Breast epithelium (tissue), 3 donors: ENCODE measurements around the gene ACOXL.

Experiments
- CTCF ChIP-seq, 3 donors: fragments of 450-650 bp; IDR thresholded peaks; one replicate each; pipeline ENCODE4 v1.5.1; 2016 to 2017; ENCODE audit warnings: antibody characterized with exemption in 3 of 3, mild to moderate bottlenecking in 3 of 3, moderate library complexity in 3 of 3
- POLR2A ChIP-seq: fragments of 450-650 bp; IDR thresholded peaks from one replicate; pipeline ENCODE4 v1.6.1; 2016; ENCODE audit warnings: antibody characterized with exemption, mild to moderate bottlenecking, moderate library complexity
- POLR2AphosphoS5 ChIP-seq, 3 donors: sonication (generic); formaldehyde crosslinking; IDR thresholded peaks; one replicate each; pipeline ENCODE4 v1.6.1; 2017; ENCODE audit warnings: antibody characterized with exemption in 3 of 3

- TF ChIP-seq CTCF (IDR thresholded peaks at IDR 0.05) (no peak), POLR2A (no peak), POLR2AphosphoS5 (IDR thresholded peaks at IDR 0.05) (no peak)
Measured at GRCh38 chr2:111117598-111118480, 385.5 kb downstream of the ACOXL start.
